GM19395 (cell line): Measurements from ENCODE around the gene FSD1.
"Not testable (repeated sequence)": the region's sequence is repeated elsewhere in the genome, so short reads cannot be mapped to it uniquely, and the experiment has no call there.

Experiments used
- ATAC-seq: cut with Tn5 transposase; IDR thresholded peaks from one replicate; pipeline ENCODE4 v1.9.1; 2021; ENCODE audit warnings: mild to moderate bottlenecking, moderate library complexity; ENCODE audit not compliant: unreplicated experiment

Gene FSD1

DNA sequence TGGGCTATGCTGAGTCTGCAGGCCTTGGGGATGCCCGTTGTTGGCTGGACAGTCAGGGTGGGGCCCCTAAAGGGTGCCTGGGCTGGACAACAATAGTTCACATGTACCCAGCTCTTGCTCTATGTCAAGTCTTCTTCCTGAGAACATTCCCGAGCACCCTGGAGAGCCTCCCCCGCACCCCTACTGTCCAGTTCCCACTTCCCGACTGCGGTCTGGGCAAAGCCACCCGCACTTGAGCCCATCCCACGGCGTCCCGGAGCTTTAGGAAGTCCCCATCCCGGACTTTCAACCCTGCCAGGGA is 37.9 kb downstream of the FSD1 start:
- no peak for ATAC-seq

DNA sequence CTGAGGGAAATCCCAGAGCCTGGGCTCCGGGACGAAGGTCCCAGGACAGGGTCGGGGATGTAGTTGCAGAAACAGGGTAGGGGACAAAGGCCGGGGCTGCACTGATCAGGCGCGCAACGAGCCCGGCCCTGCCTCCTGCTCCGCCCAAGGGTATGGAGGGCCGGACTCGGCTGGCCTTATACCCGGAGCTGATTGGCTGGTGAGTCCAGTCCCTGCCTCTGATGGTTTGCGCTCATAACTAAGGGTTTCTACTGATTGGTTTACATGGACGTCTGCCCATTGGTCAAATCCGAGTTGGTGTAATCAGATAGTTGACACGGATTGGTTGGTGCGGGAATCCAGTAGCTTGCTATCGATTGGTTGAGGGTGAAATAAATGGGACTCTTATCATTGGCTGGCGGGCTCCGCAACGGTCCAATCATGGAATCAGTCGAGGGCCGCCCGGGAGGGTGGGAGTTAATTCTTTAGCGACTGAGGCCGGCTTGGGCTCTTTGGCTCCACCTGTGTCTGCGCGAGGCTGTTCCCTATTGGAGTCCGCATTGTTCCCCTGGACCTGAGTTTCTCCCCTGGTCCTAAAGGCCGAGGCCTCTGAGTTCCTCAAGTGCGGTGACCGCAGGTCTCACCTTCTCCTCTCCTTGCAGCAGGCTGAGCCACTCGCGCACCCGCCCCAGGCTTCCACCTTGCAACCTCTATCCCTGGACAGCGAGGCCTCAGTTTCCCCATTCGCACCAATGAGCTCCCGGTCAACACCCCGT is 38.4 kb downstream of the FSD1 start:
- ATAC-seq: peak; percentile 87

DNA sequence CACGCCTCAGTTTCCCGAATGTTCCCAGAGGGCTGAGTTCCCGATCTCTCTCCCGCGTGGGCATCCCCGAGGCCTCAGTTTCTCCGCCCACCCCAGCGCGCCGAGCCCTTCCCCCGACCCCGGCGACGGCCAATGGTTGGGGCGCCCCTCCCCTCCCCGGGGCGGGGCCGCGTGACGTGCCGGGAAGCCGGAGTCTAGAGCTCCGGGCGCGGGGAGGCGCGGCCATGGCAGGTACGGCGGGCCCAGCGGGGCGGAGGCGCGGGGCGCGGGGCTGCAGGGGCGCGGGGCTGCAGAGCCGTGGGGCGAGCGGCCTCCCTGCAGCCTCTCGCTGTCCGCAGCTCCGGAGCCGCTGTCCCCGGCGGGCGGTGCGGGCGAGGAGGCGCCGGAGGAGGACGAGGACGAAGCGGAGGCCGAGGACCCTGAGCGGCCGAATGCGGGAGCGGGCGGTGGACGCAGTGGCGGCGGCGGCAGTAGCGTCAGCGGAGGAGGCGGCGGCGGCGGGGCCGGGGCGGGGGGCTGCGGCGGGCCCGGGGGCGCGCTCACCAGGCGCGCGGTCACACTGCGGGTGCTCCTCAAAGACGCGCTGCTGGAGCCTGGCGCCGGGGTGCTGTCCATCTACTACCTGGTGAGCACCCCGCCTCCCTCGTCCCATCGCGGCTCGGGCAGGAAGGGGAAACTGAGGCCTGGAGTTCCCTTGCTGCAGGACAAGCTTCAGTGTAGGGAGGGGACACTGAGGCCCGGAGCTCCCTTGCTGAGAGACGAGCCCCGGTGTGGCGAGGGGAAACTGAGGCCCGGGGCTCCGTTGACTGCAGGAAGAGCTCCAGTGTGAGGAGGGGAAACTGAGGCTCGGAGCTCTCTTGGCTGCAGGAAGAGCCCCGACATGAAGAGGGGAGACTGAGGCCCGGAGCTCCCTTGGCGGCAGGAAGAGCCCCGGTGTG is 39.2 kb downstream of the FSD1 start, which contains the start of gene MPND:
Gene MPND (plus strand): TSS at position 193 of the 938 bp plus-strand sequence. CDS start 32 bp downstream, at position 225.
- ATAC-seq: peak; percentile 60

DNA sequence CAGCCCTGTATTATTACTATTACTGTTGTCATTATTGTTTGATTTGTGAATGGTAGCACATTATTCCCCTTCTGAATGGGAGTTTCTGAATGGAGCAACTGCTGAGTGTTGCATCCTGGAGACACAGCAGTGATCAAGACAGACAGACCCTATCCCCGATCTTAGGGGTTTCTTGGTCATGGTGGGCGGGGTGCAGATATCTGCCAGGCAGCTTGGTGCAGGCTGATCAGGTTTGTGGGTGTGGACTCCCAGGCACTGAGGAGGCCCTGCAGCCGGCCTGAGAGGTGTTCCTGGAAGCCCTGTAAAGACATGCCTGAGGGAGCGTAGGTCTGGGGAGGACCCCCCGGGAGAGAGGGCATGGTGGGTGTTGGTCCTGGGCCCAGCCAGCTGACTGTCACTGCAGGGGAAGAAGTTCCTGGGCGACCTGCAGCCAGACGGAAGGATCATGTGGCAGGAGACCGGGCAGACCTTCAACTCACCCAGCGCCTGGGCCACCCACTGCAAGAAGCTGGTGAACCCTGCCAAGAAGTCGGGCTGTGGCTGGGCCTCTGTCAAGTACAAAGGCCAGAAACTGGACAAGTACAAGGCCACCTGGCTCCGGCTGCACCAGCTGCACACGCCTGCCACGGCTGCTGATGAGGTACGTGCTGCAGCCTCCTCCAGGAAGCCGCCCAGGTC is 41.1 kb downstream of the FSD1 start:
- ATAC-seq: no peak

DNA sequence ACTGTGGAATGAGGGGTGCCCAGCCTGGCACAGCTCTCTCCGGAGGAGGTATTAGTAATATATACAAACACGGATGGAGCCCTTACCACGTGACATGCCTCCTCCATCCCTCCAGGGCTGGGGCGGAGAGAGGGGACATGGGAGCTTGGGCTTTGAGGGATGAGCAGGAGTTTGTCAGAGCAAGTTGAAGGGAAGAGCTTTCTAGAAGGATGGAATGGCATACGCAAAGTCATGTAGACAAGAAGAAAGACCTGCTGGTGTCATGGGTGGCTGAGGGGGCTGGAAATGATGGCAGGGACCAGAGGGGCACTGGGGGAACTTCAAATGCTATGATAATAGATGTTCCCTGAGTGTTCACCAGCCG is 41.6 kb downstream of the FSD1 start:
- ATAC-seq: no peak

DNA sequence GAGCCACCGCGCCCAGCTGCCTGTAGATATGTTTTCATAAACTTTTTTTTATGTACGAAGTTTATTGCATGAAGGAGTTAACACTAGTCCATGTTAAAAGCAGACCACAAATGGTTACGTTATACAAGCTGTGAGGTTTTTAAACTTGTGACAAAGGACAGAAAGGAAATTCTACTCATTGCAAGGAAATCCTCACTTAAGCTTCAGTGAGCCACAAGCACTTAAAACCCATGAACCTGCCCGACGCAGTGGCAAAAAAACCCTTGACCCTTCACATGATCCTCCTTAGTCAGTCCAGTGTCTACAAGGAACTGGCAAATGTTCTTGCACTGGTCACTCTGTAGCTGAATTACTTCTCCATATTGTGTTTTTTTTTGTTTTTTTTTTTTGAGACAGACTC is 43.1 kb downstream of the FSD1 start:
- no peak for ATAC-seq

DNA sequence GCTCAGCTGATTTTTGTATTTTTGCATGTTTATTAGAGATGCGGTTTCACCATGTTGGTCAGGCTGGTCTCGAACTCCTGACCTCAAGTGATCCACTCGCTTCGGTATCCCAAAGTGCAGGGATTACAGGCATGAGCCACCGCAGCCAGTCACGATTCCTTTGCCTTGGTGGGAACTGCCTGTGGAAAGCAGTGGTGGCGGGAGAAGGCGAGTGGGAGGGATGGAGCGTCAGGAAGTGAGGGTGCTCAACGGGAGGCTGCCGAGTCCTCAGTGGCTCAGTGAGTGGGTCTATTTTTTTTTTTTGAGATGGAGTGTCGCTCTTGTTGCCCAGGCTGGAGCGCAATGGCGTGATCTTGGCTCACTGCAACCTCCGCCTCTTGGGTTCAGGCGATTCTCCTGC is 44.8 kb downstream of the FSD1 start:
- not testable (repeated sequence) for ATAC-seq

DNA sequence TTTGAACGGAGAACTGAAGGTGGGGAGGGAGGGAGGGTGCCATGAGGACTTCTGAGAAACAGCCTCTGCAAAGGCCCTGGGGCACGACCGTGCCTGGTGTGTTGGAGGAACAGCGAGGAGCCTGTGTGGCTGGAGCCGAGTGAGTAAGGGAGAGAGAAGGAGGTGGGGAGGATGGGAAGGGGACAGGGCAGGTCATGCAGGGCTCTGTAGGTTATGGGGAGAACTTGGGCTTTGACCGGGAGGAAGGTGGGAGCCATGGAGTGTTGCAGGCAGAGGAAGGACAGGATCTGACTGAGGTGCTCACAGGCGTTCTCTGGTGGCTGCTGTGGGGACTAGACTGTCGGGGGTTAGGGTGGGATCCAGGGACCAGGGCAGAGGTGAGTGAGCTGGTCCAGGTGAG is 45.7 kb downstream of the FSD1 start:
- ATAC-seq: no peak

DNA sequence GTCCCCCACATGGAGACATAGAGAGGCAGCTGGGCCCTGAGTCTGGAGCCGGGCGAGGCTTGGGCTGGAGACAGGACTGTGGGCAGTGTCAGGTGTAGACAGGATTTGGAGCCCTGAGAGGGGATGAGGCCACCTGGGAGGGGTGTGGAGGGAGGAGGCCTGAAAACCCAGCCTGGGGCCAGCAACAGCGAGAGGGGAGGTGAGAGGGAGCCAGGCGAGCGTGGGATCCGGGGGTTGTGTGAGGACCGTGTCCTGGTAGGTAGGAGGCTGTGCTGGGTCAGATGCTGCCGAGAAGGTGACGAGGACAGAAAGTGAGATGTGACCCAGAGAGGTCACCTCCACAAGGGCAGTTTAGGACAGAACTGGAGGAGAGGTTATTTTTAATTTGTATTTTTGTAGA is 46.3 kb downstream of the FSD1 start:
- no peak for ATAC-seq

DNA sequence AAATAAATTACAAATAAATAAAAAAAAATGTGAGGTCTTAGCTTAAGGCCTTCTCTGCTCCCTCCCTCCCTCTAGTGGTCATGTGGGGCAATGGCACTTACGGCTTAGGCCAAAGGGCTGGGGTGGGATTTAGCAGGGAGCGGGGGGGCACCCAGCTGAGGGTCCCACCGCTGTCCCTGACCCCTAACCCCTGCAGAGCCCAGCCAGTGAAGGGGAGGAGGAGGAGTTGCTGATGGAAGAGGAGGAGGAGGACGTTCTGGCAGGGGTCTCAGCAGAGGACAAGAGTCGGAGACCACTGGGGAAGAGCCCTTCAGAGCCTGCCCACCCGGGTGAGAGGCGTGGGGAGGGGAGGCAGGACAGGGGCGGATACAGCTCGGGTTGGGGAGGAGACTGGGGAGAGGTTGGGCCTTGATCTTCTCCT is 48.3 kb downstream of the FSD1 start:
- ATAC-seq: no peak

DNA sequence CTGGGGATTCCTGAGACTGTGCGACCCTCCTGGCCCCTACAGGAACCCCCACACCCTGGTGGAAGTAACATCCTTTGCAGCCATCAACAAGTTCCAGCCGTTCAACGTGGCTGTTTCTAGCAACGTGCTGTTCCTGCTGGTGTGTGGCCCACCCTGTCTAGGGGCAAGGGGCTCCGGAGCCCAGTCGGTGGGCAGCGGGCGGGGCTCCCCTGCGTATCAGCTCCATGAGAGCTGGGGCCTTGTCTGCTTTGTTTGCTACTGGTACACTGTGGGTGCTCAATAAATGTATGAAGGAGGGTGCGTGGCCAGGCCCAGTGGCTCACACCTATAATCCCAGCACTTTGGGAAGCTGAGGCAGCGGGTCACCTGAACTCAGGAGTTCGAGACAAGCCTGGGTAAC is 49.9 kb downstream of the FSD1 start:
- ATAC-seq: no peak

DNA sequence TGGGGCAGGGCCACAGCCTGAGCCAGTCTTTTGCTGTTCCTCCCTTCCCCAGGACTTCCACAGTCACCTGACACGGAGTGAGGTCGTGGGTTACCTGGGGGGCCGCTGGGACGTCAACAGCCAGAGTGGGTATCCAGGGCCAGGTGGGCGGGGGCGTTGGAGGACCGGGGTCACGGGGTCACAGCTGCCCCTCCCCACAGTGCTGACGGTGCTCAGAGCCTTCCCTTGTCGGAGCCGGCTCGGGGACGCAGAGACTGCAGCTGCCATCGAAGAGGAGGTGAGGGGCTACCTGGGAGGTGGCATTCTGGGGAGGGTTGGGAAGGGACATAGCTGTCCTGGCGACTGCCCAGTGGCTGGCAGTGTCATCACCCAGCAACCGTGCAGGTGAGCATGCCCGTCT is 50.5 kb downstream of the FSD1 start:
- ATAC-seq: no peak

DNA sequence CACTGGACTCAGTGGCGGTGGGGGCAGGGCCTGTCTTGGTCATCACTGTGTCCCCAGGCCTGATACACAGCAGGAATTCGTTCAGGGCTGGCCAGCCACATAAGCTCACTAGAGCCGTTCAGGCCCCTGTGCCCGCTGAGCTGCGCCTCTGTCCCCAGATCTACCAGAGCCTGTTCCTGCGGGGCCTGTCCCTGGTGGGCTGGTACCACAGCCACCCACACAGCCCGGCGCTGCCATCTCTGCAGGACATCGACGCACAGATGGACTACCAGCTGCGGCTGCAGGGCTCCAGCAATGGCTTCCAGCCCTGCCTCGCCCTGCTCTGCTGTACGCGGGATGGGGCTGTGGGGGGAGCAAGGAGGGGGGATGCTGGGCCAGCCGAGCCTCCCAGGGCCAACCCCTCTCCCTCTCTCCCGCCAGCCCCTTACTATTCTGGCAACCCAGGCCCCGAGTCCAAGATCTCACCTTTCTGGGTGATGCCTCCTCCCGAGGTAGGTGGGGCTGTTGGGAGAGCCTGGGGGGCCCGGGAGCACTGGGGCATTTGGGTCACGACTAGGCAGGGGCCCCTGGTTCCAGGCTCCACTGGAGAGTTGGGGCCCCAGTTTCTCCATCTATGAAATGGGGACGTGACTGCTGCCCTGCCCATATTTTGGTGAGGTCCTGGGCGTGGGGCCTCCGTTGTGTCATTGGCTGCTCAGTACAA is 52.8 kb downstream of the FSD1 start:
- ATAC-seq: no peak

DNA sequence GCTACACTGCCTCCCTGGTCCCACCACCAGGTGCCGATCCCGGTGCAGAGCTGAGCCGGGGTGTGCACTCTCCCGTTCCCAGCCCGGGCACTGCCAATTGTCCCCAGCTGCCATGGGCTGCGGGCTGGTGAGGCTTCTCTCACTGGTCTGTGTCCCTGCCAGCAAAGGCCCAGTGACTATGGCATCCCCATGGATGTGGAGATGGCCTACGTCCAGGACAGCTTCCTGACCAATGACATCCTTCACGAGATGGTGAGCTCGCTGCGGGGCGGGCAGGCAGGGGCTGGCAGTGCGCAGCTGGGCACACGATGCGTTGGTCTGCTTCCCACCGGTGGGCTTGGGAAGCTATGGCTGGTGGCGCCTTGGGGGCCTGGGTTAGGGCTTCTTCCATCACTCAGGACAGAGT is 53.5 kb downstream of the FSD1 start:
- no peak for ATAC-seq

DNA sequence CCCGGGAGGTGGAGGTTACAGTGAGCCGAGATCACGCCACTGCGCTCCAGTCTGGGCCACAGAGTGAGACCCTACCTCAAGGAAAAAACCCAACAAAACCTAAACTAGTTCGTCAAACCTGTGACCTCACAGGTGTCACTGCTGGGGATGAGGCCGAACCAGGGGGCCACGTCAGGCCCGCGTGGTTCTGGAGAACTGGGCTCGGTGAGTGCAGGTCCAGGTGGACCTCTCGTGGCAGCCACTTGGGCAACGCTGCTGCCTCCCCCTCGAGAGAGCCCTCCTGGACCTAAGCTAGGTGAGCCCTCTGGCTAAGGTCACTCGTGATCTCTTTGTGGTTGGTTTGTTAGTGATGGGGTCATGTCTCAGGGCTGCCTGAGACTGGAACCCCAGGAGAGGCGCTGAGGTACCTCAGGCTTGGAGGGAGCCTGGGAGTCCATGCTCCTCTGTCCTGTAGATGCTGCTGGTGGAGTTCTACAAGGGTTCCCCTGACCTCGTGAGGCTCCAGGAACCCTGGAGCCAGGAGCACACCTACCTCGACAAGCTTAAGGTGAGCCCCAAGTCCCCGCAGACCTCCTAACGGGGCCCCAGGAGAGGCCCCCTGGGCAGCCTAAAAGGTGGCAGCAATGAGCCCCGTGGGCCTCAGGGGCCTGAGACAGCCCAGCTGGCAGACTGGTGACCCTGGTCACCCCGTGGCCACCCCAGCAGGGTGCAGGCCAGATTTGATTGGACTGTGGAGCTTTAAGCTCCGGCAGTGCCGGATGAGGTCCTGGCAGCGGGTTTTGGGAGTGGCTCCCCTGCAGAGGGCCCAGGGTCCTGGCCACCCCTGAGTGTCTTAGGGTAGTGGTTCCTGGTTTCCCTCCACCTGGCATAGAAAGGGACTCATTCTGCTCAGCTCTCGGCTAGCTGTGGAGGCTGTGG is 54.6 kb downstream of the FSD1 start:
- no peak for ATAC-seq

DNA sequence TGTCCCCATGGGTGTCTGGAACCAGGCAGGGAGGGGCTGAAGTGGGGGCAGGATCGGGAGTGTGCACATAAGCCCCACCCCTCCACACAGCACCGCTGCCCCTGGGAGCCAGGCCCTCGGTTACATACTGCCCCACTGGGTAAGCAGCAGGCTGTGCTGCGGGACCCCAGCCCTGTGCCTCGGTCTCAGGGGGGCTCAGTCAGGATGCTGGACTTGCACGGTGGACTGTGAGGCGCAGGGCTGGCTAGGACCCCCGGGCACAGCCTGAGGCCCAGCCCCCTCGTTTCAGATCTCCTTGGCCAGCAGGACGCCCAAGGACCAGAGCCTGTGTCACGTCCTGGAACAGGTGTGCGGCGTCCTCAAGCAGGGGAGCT is 55.2 kb downstream of the FSD1 start:
- ATAC-seq: no peak

DNA sequence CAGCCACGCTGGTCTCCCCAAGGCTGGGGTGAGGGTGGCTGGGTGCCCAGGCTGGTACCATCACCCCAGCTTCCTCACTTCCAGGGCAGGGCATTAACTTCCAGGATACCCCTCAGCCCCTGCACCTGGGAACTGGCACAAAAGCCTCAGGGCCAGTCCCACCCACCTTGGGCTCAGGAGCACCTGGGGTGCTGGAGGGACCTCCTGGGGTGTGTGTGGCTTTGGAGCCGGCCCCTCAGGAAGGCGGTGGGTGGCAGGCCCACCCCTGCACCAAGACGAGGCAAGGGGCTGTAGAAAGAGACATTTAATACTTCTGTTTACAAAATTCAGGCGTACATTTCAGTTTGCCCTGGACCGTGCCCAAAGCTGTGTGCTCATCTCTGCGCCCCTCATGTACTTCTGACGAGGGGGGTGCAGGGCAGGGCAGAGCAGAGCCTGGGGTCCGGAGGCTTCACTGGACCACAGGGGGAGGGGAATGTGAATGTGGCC is 55.7 kb downstream of the FSD1 start:
- no peak for ATAC-seq

DNA sequence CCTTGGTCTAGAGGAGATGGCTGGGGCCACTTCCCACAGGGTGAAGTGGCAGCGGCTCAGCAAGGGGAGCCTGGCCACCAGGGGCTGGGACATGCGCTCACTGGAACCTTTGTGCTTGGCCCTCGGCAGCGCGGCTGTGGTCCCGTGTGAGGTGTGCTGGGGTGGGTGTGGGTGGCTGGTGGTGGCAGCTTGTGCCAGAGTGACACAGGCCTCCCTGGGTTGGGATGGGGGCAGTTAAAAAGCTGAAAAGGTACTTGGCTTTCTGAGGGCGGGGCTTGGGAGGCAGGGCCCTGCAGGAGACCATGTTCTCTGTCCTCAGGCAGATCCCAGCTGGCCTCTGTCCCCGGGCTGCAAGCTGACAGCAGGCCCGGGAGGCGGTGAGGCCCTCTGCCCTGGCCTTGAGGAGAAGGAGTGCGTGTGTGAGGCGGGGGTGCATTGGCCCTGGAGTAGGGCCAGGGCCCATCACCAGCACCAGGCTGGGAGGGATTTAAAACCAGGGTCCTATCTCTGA is 56.3 kb downstream of the FSD1 start:
- no peak for ATAC-seq

DNA sequence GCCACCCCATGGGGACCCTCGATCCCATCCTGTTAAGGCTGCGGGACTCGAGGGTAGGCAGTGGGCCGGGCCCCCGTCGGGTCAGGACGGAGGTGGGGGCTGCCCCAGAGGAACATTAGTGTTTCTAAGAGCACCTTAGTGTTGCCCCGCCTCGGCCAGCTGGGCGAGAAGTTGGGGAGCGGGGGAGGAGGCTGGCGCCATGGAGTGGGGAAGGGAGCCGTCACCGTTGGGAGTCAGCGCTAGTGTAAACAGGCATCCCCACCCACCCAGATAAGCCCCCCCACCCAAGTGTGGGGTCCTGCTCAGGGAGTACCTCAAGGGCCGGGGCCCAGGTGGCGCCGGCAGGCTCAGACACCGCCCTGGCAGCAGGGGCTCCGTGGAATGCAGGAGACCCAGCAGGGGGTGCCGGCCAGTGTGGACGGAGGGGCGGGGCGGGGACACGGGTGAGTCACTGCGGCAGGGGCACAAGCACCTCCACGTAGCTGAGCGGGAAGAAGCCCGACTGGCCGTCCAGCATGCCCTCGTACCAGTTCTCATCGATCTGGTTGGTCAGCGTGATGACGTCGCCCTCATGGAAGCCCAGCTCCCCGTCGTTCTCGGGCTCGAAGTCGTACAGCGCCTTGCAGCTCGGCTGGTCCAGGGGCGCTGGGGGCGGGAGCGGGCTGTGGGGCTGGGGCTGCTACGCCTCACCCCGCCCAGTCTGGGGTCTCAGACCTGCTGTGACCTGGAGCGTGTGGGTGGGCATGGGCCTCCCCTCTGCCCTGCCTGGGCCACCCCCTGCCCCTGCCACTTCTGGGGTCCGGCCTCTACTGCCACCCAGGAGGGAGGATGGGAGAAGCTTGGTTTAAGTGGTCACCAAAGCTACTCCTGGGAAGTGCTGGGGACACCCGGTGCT is 57.0 kb downstream of the FSD1 start:
- ATAC-seq: no peak
